ENCODE data around the gene TDRD9. TPM values are rescaled to one million over a fixed set of nuclear protein-coding genes. Genes with fewer than 3 reads are reported as not detected.

The TDRD9 gene
- polyA plus RNA-seq, 1 experiment, result 2.2 TPM

DNA sequence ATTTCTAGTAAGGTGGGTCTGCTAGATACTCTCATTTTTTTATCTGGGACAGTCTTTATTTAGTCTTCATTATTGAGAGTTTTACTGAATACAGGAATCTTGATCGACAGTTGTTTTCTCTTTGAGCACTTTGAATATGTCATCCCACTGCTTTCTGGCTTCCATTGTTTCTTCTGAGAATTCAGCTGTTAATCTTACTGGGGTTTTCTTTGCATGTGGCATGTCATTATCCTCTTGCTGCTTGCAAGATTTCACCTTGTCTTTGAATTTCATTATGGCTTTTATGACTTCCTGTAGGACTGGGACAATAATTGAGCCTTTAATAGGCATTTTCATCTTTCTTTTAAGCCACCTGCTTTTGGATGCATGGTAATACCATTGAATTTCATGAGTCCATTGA lies 60.8 kb downstream of the TDRD9 start:
- H3K36me3 ChIP-seq (ENCODE audit: control insufficient read depth, insufficient read depth, low read length), result no peaks in the 10 kb centered on the region
- H3K4me3 ChIP-seq (ENCODE audit: low read depth, low read length), result no peak overlapping the region
- ChIA-PET POLR2A (no interaction called here), CTCF (interaction anchor here (1.1 kb wide), 1 partner anchor 8 kb away, joined by 3 read pairs; no protein-coding TSS in a partner anchor)
- TF ChIP-seq, protein P1, sequence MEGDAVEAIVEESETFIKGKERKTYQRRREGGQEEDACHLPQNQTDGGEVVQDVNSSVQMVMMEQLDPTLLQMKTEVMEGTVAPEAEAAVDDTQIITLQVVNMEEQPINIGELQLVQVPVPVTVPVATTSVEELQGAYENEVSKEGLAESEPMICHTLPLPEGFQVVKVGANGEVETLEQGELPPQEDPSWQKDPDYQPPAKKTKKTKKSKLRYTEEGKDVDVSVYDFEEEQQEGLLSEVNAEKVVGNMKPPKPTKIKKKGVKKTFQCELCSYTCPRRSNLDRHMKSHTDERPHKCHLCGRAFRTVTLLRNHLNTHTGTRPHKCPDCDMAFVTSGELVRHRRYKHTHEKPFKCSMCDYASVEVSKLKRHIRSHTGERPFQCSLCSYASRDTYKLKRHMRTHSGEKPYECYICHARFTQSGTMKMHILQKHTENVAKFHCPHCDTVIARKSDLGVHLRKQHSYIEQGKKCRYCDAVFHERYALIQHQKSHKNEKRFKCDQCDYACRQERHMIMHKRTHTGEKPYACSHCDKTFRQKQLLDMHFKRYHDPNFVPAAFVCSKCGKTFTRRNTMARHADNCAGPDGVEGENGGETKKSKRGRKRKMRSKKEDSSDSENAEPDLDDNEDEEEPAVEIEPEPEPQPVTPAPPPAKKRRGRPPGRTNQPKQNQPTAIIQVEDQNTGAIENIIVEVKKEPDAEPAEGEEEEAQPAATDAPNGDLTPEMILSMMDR (IDR thresholded peaks at IDR 0.05; ENCODE audit: insufficient read depth, low read depth, low read length), result no peak
- no peak for DNase-seq (ENCODE audit: low read depth)
- no peaks in the 10 kb centered on the region for H3K27me3 ChIP-seq (ENCODE audit: control insufficient read depth, insufficient read depth, low read length)

DNA sequence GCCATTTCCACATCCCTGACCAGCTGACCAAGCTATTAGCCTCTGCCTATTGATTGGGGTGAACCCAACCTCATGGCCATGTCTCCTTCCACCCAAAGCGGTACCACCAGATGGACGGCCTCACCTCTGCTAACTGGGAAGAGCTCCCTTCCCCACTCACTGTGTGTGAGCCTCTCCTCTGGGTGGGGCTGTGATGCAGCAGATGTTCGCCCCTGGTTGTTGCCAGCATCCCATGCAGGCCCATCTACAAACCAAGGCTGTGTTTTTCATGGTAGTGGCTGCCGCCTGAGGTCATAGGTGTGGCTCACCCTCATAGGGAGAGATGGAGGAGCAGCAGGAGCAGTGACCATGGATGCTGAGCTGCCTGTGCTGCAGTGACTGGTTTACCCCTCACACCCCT lies 61.7 kb downstream of the TDRD9 start:
- no peaks in the 10 kb centered on the region for H3K27me3 ChIP-seq (ENCODE audit: control insufficient read depth, insufficient read depth, low read length)
- no peak overlapping the region for H3K4me3 ChIP-seq (ENCODE audit: low read depth, low read length)
- no peaks in the 10 kb centered on the region for H3K36me3 ChIP-seq (ENCODE audit: control insufficient read depth, insufficient read depth, low read length)
- ChIA-PET POLR2A (no interaction called here), CTCF (interaction anchor here (1.1 kb wide), 1 partner anchor 9 kb away, joined by 3 read pairs; no protein-coding TSS in a partner anchor)
- no peak for DNase-seq (ENCODE audit: low read depth)
- TF ChIP-seq, protein P1 (IDR thresholded peaks at IDR 0.05; ENCODE audit: insufficient read depth, low read depth, low read length), result no peak

DNA sequence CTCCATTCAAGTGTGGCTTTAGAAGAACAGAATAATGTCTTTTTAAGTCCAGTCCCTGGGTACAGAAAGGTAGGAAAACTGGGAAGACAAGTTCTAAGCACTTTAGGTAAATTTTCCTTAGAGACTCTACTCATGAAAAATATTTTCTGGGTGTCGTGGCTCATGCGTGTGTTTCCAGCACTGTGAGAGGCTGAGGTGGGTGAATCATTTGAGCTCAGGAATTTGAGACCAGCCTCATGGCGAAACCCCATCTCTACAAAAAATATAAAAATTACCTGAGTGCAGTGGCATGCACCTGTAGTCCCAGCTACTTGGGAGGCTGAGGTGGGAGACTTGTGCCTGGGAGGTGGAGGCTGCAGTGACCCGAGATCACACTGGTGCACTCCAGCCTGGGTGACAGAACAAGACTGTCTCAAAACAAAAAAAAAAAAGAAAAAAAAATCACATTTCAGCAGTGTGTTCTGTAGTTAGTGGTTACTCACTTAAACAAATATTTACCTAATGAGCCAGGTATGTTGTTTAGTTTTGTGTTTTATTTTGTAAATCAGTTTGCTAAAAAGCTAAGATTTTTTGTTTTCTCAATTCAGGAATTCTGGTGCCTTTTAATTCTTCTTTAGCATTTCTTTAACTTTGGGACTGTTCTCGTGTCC lies 66.4 kb downstream of the TDRD9 start:
- ChIA-PET CTCF (interaction anchor here (1.1 to 1.4 kb wide), 2 partner anchors 13 to 14 kb away, joined by 6 read pairs; no protein-coding TSS in a partner anchor), POLR2A (no interaction called here)
- Histone ChIP-seq H3K27me3 (ENCODE audit: control insufficient read depth, insufficient read depth, low read length) (peaks cover 1% of the 10 kb centered on the region), H3K4me3 (ENCODE audit: low read depth, low read length) (no peak overlapping the region), H3K36me3 (ENCODE audit: control insufficient read depth, insufficient read depth, low read length) (no peaks in the 10 kb centered on the region)
- no peak for DNase-seq (ENCODE audit: low read depth)
- TF ChIP-seq, protein P1 (IDR thresholded peaks at IDR 0.05; ENCODE audit: insufficient read depth, low read depth, low read length), result no peak

DNA sequence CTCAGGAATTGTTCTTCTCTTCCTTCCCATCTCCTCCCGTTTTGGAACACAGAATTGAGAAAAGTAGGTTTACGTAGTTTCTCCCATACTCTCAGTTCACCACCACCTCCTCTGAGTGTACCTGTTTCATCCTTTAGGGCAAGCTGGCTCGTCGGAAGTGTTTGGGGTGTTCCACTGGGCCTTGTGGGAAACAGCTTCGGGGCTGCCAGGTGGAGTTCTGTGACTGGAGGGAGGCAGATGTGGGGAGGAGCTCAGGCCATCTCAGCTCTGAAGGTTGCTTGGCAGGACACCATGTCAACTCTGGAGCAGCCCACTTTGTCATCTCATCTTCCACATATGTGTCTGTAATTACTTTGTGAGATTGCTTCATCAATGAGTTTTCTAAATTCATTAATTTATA lies 67.6 kb downstream of the TDRD9 start:
- ChIA-PET POLR2A (no interaction called here), CTCF (interaction anchor here (0.8 to 1.4 kb wide), 2 partner anchors 15 to 82 kb away, joined by 4 to 6 read pairs; no protein-coding TSS in a partner anchor)
- Histone ChIP-seq H3K4me3 (ENCODE audit: low read depth, low read length) (no peak overlapping the region), H3K27me3 (ENCODE audit: control insufficient read depth, insufficient read depth, low read length) (peaks cover 1% of the 10 kb centered on the region), H3K36me3 (ENCODE audit: control insufficient read depth, insufficient read depth, low read length) (no peaks in the 10 kb centered on the region)
- TF ChIP-seq, protein P1 (IDR thresholded peaks at IDR 0.05; ENCODE audit: insufficient read depth, low read depth, low read length), result no peak
- DNase-seq (ENCODE audit: low read depth), result no peak

DNA sequence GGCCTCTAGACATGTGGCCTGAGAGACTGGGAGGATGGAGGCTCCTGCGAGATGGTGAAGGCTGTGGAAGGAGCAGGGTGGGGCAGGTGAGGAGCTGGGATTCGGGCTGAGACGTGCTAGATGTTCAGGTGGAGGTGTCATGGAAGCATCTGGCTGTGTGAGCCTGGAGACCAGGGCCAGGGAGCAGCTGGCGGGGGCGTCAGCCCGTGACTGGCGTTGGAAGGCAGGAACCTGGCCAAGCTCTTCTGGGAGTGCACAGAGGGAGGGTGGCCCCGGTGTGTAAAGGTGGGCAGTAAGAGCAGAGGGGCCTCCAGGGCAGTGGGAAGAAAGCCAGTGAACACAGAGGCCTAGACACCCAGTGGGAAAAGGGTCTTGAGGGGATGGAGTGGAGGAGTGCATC lies 69.1 kb downstream of the TDRD9 start:
- no peak overlapping the region for H3K4me3 ChIP-seq (ENCODE audit: low read depth, low read length)
- no peak for DNase-seq (ENCODE audit: low read depth)
- H3K27me3 ChIP-seq (ENCODE audit: control insufficient read depth, insufficient read depth, low read length), result peaks cover 1% of the 10 kb centered on the region
- TF ChIP-seq, protein P1 (IDR thresholded peaks at IDR 0.05; ENCODE audit: insufficient read depth, low read depth, low read length), result no peak
- CTCF ChIA-PET, result no interaction called here
- no peaks in the 10 kb centered on the region for H3K36me3 ChIP-seq (ENCODE audit: control insufficient read depth, insufficient read depth, low read length)
- POLR2A ChIA-PET, result no interaction called here
